PFSK-1 (cell line): ENCODE results near the gene C11orf21.

Source experiments
- POLR2AphosphoS5 ChIP-seq: IDR thresholded peaks from 2 replicates; pipeline ENCODE4 v1.6.1; 2012; ENCODE audit warnings: low read depth, mild to moderate bottlenecking, control low read depth, low read length, moderate library complexity
- TAF1 ChIP-seq: IDR thresholded peaks from 2 replicates; pipeline ENCODE4 v1.6.1; 2012; ENCODE audit warnings: low read length, control low read depth, borderline replicate concordance; ENCODE audit not compliant: insufficient read depth
- TF ChIP-seq, protein P1 (sequence below), 2 experiments: IDR thresholded peaks; 2 replicates each; pipeline versions ENCODE4 v1.6.1 to v1.8.0; 2011 to 2012; ENCODE audit warnings: low read depth in 2 of 2, low read length in 2 of 2, control low read depth in 1 of 2, inconsistent platforms in 1 of 2, mild to moderate bottlenecking in 1 of 2, moderate library complexity in 1 of 2; ENCODE audit not compliant: insufficient read depth in 1 of 2

DNA sequence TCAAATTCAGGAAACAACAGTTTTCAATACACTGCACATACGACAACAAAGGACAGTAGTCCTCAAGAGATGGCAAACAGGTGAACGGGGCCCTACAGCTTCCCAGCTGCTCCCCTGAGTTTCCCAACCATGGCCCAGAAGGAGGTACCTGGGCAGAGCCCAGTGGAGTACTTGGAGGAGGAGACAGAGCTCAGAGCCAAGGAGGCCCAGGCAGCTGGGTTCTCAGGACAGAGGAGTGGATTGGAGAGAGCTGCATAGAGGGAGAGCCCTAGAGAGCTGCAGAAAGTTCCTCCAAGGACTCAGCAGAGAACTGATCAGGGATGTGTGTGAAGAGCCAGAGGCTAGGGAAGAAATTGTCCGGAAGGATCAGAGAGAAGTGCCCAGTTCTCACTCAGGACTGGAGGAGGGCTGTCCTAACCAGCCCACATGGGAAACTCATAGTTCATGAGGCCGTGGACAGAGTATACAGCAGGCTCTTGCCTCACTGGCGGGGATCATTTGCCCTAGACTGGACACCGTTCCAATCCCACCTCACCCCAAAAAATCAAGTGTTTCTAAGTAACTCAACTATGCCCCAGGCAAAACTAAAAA lies 23.7 kb downstream of the C11orf21 start:
- TF ChIP-seq TAF1 (no peak), POLR2AphosphoS5 (no peak)
- TF ChIP-seq, protein P1, sequence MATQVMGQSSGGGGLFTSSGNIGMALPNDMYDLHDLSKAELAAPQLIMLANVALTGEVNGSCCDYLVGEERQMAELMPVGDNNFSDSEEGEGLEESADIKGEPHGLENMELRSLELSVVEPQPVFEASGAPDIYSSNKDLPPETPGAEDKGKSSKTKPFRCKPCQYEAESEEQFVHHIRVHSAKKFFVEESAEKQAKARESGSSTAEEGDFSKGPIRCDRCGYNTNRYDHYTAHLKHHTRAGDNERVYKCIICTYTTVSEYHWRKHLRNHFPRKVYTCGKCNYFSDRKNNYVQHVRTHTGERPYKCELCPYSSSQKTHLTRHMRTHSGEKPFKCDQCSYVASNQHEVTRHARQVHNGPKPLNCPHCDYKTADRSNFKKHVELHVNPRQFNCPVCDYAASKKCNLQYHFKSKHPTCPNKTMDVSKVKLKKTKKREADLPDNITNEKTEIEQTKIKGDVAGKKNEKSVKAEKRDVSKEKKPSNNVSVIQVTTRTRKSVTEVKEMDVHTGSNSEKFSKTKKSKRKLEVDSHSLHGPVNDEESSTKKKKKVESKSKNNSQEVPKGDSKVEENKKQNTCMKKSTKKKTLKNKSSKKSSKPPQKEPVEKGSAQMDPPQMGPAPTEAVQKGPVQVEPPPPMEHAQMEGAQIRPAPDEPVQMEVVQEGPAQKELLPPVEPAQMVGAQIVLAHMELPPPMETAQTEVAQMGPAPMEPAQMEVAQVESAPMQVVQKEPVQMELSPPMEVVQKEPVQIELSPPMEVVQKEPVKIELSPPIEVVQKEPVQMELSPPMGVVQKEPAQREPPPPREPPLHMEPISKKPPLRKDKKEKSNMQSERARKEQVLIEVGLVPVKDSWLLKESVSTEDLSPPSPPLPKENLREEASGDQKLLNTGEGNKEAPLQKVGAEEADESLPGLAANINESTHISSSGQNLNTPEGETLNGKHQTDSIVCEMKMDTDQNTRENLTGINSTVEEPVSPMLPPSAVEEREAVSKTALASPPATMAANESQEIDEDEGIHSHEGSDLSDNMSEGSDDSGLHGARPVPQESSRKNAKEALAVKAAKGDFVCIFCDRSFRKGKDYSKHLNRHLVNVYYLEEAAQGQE (IDR thresholded peaks at IDR 0.05; ENCODE audit: insufficient read depth in 1 of 2, low read depth in 2 of 2, low read length in 2 of 2), result no peak
